ENCODE data around the gene C17orf78.
"Not testable (repeated sequence)": the region's sequence is repeated elsewhere in the genome, so short reads cannot be mapped to it uniquely, and the experiment has no call there.

Gene C17orf78

DNA sequence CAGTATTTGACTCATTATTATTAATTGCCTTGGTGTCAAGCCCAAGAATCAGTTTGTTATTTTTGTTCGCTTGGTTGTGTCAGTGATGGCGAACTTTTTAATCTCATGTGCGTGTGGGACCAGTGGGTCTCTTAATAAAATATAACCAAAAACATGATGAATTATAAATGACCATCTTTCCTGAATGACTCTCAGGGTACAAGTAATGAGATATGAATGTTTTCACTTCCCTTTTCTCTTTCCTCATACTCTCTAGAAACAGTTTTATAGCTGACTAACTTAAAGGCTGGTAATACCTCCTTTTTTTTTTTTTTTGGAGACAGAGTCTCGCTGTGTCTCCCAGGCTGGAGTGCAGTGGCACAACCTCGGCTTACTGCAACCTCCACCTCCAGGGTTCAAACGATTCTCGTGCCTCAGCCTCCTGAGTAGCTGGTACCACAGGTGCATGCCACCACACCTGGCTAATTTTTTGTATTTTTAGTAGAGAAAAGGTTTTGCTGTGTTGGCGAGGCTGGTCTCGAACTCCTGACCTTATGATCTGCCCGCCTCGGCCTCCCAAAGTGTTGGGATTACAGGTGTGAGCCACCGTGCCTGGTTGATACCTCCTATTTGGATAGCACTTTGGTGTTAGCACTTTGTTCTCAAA, 65.7 kb downstream of the C17orf78 start:
- DNase-seq, result not testable (repeated sequence)

Measured in T-helper 9 cell (primary cell).